ENCODE data around the gene SNRNP70.

SNRNP70 gene

GRCh38 chr19:49086296-49086695 is 1.0 kb downstream of the SNRNP70 start:
- Mint-ChIP-seq H3K36me3 (ENCODE audit: low read depth) (peaks cover 43% of the 10 kb centered on the region), H3K9me3 (peaks cover 3% of the 10 kb centered on the region), H3K27me3 (ENCODE audit: low read depth, poor library complexity) (peaks cover 20% of the 10 kb centered on the region), H3K4me3 (peak overlapping the region; percentile 98), H3K4me1 (peaks cover 41% of the 10 kb centered on the region), H3K27ac (peak overlapping the region; percentile 94)
- TF ChIP-seq CTCF (IDR thresholded peaks at IDR 0.05) = no peak
- DNase-seq = no peak

GRCh38 chr19:49091391-49092038 is 6.3 kb downstream of the SNRNP70 start:
- H3K27ac Mint-ChIP-seq = peak overlapping the region; percentile 74
- H3K9me3 Mint-ChIP-seq = no peaks in the 10 kb centered on the region
- H3K36me3 Mint-ChIP-seq (ENCODE audit: low read depth) = peaks cover 74% of the 10 kb centered on the region
- TF ChIP-seq CTCF (IDR thresholded peaks at IDR 0.05) = no peak
- no peak overlapping the region for H3K4me3 Mint-ChIP-seq
- no peak for DNase-seq
- peaks cover 24% of the 10 kb centered on the region for H3K4me1 Mint-ChIP-seq
- H3K27me3 Mint-ChIP-seq (ENCODE audit: low read depth, poor library complexity) = no peaks in the 10 kb centered on the region

GRCh38 chr19:49092686-49093085 is 7.4 kb downstream of the SNRNP70 start:
- Mint-ChIP-seq H3K4me1 (peaks cover 19% of the 10 kb centered on the region), H3K27ac (no peak overlapping the region), H3K4me3 (no peak overlapping the region), H3K36me3 (ENCODE audit: low read depth) (peaks cover 77% of the 10 kb centered on the region), H3K27me3 (ENCODE audit: low read depth, poor library complexity) (no peaks in the 10 kb centered on the region), H3K9me3 (no peaks in the 10 kb centered on the region)
- no peak for DNase-seq
- no peak for TF ChIP-seq CTCF (IDR thresholded peaks at IDR 0.05)

GRCh38 chr19:49094505-49095482 is 9.5 kb downstream of the SNRNP70 start:
- DNase-seq = no peak
- Mint-ChIP-seq H3K4me1 (peaks cover 20% of the 10 kb centered on the region), H3K4me3 (no peak overlapping the region), H3K27ac (peak overlapping the region; percentile 64), H3K9me3 (no peaks in the 10 kb centered on the region), H3K36me3 (ENCODE audit: low read depth) (peaks cover 79% of the 10 kb centered on the region), H3K27me3 (ENCODE audit: low read depth, poor library complexity) (no peaks in the 10 kb centered on the region)
- TF ChIP-seq CTCF (IDR thresholded peaks at IDR 0.05) = no peak

GRCh38 chr19:49097453-49098288 is 12.4 kb downstream of the SNRNP70 start:
- Mint-ChIP-seq H3K27me3 (ENCODE audit: low read depth, poor library complexity) (peaks cover 5% of the 10 kb centered on the region), H3K36me3 (ENCODE audit: low read depth) (peaks cover 65% of the 10 kb centered on the region), H3K27ac (peak overlapping the region; percentile 93), H3K4me1 (peaks cover 36% of the 10 kb centered on the region), H3K9me3 (no peaks in the 10 kb centered on the region), H3K4me3 (no peak overlapping the region)
- DNase-seq = peak; percentile 81
- peak; percentile 99 for TF ChIP-seq CTCF (IDR thresholded peaks at IDR 0.05)
